Mucosa of rectum (tissue), 2 donors: Measurements from ENCODE around the gene UQCR10.
"Not testable (repeated sequence)": the region's sequence is repeated elsewhere in the genome, so short reads cannot be mapped to it uniquely, and the experiment has no call there.

Experiments used
- H3K27ac ChIP-seq, 2 donors: one replicate each; pipeline ENCODE4 v1.7.0; 2013; ENCODE audit warnings: inconsistent platforms in 2 of 2, low read depth in 2 of 2, low read length in 2 of 2
- H3K27me3 ChIP-seq, 2 donors: one replicate each; pipeline ENCODE4 v1.7.0; 2013; ENCODE audit warnings: low read length in 2 of 2; ENCODE audit not compliant: control insufficient read depth in 2 of 2, insufficient read depth in 2 of 2
- H3K36me3 ChIP-seq, 2 donors: one replicate each; pipeline ENCODE4 v1.7.0; 2013; ENCODE audit warnings: low read length in 2 of 2; ENCODE audit not compliant: control insufficient read depth in 2 of 2, insufficient read depth in 2 of 2
- H3K4me1 ChIP-seq, 2 donors: one replicate each; pipeline ENCODE4 v1.7.0; 2013; ENCODE audit warnings: low read length in 2 of 2, mild to moderate bottlenecking in 1 of 2; ENCODE audit not compliant: control insufficient read depth in 2 of 2, insufficient read depth in 2 of 2
- H3K4me3 ChIP-seq, 2 donors: one replicate each; pipeline ENCODE4 v1.7.0; 2013; ENCODE audit warnings: low read length in 2 of 2
- H3K9ac ChIP-seq, 2 donors: one replicate each; pipeline ENCODE4 v1.7.0; 2013; ENCODE audit warnings: low read length in 2 of 2, low read depth in 1 of 2, mild to moderate bottlenecking in 1 of 2
- H3K9me3 ChIP-seq, 2 donors: one replicate each; pipeline ENCODE4 v1.7.0; 2013; ENCODE audit warnings: low read length in 2 of 2; ENCODE audit not compliant: control insufficient read depth in 2 of 2
- donor health status: healthy.
- donor health status: Normal muscosa, but diverticular disease.

The UQCR10 gene

DNA sequence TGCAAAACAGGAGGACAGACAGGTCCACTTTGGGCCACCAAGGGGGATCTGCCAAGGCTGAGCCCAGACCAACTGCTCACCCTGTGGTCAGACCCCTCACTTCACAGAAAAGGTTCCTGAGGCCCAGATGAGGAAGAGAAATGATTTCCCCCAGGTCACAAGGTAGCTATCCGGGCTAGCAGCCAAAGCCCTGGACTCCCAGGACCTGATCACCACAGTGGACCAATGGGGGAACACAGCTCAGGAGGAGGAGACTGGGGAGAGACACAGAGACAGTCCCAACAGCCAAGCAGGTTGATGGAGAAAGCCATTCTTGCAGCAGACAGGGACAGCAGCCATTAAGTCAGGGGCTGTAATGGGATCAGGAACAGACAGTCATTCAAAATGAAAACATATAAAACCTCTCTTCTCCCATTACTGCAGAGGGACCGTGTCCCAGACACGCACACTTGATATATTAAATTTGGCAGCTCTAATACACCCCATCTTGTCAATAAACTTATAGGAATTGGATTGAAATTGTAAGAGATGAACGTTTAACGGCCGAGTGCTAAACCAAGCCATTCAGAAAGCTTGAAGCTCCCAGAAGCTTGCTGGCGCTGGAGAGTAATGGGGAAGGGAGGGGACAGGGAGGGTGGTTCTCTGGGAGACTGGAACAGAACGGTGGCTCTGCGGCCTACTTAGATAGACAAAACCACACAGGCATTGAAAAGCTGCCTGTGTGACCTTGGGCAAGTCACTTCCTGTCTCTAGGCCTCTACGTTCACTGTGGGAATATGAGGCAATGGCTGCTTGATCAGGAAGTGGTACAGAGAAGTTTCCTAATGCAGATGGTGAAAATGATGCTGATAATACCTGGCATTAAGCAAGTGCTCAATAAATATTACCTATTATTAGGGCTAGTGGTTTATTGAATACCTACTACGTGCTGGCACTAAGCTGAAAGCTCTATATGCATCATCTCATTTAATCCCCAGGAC, 16.3 kb upstream of the UQCR10 start:
- no peak overlapping the region for H3K27ac ChIP-seq
- no peaks in the 10 kb centered on the region for H3K27me3 ChIP-seq
- H3K36me3 ChIP-seq: peaks cover 9 to 14% of the 10 kb centered on the region in 2 donors
- no peak overlapping the region for H3K4me3 ChIP-seq
- no peaks in the 10 kb centered on the region for H3K9me3 ChIP-seq
- no peak overlapping the region for H3K9ac ChIP-seq
- H3K4me1 ChIP-seq: no peaks in the 10 kb centered on the region

DNA sequence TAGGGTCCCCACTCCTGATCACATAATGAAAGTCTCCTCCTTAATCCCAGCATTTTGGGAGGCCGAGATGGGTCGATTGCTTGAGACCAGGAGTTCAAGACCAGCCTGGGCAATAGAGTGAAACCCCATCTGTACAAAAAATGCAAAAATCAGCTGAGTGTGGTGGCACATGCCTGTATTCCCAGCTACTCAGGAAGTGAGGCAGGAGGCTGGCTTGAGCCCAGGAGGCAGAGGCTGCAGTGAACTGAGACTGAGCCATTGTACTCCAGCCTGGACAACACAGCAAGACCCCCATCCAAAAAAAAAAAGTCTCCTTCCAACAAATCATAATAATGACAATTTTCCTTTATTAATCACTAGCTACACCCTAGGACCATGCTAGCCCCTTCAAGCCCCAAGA, 15.5 kb upstream of the UQCR10 start:
- Histone ChIP-seq H3K4me1 (no peaks in the 10 kb centered on the region), H3K27me3 (no peaks in the 10 kb centered on the region), H3K4me3 (no peak overlapping the region), H3K27ac (no peak overlapping the region), H3K9me3 (no peaks in the 10 kb centered on the region), H3K9ac (no peak overlapping the region), H3K36me3 (peaks cover 7 to 10% of the 10 kb centered on the region in 2 donors)

DNA sequence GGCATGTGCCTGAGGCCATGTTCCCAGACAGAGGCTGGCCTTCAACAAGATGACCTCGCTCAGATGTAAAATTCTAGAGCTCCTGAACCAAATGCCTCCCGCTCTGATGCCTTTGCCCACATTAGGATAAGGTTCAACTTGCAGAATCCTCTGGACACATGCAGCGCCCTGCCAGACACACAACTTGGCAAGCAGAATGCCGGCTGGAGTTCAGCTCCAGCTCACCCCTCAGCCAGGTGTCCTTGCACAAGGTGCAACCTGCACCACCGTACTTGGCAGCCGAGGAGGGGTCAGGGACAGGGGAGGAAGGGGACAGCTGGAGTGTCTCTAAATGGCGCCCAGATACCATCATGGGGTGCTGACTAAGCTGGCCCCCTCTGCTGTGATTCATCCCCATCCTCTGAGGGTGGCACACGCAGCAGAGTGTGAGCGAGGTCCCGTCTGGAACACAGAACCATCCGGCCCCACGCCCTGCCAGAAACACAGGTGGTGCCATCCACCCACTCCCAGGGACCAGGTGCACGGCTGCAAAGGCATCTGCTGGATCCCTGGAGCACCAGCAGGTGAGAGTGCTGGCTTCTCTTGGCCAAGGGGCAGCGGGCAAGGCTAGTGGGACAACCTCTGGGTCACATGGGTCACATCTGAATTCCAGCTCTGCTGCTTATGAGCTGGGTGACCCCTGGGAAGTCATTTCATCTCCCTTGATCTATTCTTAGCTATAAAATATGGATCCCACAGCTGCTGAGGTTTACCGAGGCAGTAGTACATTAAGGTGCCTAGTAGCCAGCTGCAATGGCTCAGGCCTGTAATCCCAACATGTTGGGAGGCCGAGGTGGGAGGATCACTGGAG, 13.1 kb upstream of the UQCR10 start:
- Histone ChIP-seq H3K9ac (no peak overlapping the region), H3K9me3 (no peaks in the 10 kb centered on the region), H3K36me3 (no peaks in the 10 kb centered on the region), H3K4me1 (no peaks in the 10 kb centered on the region), H3K4me3 (no peak overlapping the region), H3K27me3 (no peaks in the 10 kb centered on the region), H3K27ac (no peak overlapping the region)

DNA sequence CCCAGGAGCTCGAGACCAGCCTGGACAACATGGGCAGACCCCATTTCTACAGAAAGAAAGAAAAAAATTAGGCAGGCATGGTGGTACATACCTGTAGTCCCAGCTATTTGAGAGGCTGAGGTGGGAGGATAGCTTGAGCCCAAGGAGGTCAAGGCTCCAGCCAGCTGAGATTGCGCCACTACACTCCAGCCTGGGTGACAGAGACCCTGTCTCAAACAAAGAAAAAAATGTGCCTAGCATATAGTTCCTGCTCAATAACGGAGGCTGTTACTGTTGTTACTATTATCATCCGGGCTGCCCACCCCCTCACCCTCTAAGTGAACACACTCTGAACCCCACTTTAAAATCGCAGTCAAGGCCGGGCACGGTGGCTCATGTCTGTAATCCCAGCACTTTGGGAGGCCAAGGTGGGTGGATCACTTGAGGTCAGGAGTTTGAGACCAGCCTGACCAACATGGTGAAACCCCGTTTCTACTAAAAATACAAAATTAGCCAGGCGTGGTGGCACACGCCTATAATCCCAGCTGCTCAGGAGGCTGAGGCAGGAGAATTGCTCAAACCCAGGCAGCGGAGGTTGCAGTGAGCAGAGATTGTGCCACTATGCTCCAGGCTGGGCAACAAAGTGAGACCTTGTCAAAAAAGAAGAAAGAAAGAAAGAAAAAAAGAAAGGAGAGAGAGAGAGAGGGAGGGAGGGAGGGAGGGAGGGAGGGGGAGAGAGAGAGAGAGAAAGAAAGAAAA, 12.3 kb upstream of the UQCR10 start:
- H3K36me3 ChIP-seq, H3K27ac ChIP-seq, H3K4me1 ChIP-seq, H3K9ac ChIP-seq, H3K4me3 ChIP-seq, H3K27me3 ChIP-seq, H3K9me3 ChIP-seq: not testable (repeated sequence)

DNA sequence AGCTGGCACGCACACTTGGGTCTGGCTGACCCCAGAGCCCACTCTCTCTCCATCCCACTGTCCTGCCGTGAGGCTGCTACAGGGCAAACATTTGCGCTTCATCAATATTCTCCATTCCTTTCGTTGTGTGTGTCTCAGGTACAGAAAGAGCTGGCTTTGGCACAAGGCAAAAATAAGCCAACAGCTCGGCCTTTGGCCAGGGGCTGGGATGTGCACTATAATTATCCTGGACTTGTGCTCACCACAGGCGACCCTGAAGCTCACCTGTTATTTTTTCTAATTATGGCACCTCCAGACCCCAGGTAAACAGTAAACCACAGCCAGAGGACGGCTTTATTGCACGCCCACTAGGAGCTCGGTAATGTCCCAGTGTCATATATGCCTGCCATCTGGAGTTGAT, 11.3 kb upstream of the UQCR10 start:
- H3K36me3 ChIP-seq: no peaks in the 10 kb centered on the region
- no peaks in the 10 kb centered on the region for H3K9me3 ChIP-seq
- H3K4me3 ChIP-seq: no peak overlapping the region
- H3K27ac ChIP-seq: no peak overlapping the region
- H3K4me1 ChIP-seq: no peaks in the 10 kb centered on the region
- H3K9ac ChIP-seq: no peak overlapping the region
- no peaks in the 10 kb centered on the region for H3K27me3 ChIP-seq

DNA sequence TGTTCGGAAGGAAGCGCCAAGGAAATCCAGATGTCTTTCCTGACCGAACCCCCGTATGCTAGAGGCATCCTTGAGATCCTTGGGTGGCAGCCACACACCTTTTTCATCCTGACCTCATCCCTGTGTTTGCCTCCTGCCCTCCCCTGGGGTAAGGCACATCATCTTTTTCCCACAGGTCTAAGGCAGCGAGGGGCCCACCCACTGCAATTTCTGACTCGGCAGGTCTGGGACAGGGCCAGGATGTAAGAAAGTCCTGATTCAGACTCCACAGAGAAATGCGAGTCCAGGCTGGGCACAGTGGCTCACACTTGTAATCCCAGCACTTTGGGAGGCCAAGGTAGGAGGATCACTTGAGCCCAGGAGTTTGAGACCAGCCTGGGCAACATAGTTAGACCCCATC, 10.8 kb upstream of the UQCR10 start:
- no peaks in the 10 kb centered on the region for H3K4me1 ChIP-seq

DNA sequence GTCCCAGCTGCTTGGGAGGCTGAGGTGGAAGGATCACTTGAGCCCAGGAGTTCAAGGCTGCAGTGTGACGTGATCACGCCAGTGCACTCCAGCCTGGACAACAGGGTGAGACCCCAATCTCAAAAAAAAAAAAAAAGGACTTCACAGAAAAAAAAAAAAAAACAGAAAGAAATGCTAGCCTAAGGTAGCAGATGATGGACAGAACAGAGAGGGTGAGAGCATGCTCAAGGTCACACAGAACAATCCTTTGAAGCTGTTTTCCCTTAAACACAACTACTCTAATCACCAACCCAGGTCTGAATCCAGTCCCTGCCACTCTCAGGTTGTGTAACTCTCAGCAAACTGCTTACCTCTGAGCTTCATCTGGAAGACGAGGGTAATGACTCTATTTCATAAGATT, 10.1 kb upstream of the UQCR10 start:
- Histone ChIP-seq H3K27me3 (no peaks in the 10 kb centered on the region), H3K9ac (no peak overlapping the region), H3K36me3 (no peaks in the 10 kb centered on the region), H3K27ac (no peak overlapping the region), H3K9me3 (no peaks in the 10 kb centered on the region), H3K4me1 (no peaks in the 10 kb centered on the region), H3K4me3 (no peak overlapping the region)

More for the DNA sequence above, 10.8 kb upstream of the UQCR10 start:
- H3K4me3 ChIP-seq: no peak overlapping the region
- H3K27ac ChIP-seq: no peak overlapping the region
- H3K9me3 ChIP-seq: no peaks in the 10 kb centered on the region
- no peaks in the 10 kb centered on the region for H3K36me3 ChIP-seq
- H3K27me3 ChIP-seq: no peaks in the 10 kb centered on the region
- H3K9ac ChIP-seq: no peak overlapping the region

DNA sequence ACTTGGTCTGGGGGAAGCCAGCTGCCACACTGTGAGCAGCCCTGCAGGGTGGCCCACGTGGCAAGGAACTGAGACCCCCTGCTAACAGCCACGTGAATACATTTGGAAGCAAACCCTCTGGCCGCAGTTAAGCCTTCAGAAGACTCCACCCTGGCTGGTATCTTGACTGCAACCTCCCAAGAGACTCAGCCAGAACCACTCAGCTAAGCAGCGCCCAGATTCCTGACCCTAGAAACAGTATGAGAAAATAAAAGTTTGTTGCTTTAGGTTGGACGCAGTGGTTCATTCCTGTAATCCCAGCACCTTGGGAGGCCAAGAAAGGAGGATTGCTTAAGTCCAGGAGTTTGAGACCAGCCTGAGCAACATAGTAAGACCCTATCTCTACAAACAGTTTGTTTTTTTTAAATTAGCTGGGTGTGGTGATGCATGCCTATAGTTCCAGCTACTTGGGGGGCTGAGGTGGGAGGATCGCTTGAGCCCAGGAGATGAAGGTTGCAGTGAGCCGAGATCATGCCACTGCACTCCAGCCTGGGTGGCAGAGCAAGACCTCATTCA, 9.0 kb upstream of the UQCR10 start:
- no peaks in the 10 kb centered on the region for H3K27me3 ChIP-seq
- no peaks in the 10 kb centered on the region for H3K9me3 ChIP-seq
- H3K4me3 ChIP-seq: no peak overlapping the region
- no peak overlapping the region for H3K9ac ChIP-seq
- no peaks in the 10 kb centered on the region for H3K36me3 ChIP-seq
- no peak overlapping the region for H3K27ac ChIP-seq
- no peaks in the 10 kb centered on the region for H3K4me1 ChIP-seq

DNA sequence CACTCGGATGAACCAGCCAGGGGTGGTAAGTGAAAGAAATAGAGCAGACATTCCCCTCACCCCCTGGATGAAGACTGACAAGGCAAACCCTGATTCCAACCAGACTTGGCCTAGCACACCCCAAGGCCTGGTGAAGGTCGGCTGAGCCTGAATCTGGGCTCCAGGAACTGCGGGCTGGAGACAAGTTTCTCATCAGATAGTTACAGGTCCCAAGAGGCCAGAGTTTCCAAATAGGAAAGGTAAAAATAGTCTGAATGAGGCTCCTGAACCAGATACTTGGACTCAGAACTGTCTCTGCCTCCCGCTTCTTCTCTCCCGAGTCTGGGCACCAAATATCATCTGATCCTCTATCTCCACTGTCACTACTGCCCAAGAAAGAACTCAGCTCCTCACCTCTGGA, 8.2 kb upstream of the UQCR10 start:
- no peak overlapping the region for H3K9ac ChIP-seq
- no peaks in the 10 kb centered on the region for H3K36me3 ChIP-seq
- no peaks in the 10 kb centered on the region for H3K4me1 ChIP-seq
- no peak overlapping the region for H3K27ac ChIP-seq
- H3K27me3 ChIP-seq: no peaks in the 10 kb centered on the region
- H3K9me3 ChIP-seq: no peaks in the 10 kb centered on the region
- H3K4me3 ChIP-seq: no peak overlapping the region
